Neural progenitor cell (in vitro differentiated cells): Measurements from ENCODE around the gene GPBAR1. TPM values are rescaled to one million over a fixed set of nuclear protein-coding genes. Genes with fewer than 3 reads are reported as not detected.

Experiments used
- DNase-seq: peaks from one replicate; pipeline ENCODE4 v3.0.0-alpha.2; 2016; ENCODE audit warnings: low spot score
- H2AFZ ChIP-seq: fragments of 200-600 bp; sonication (generic); replicated peaks from 2 replicates; pipeline ENCODE4 v1.6.1; 2016; ENCODE audit warnings: antibody characterized with exemption
- H3F3A ChIP-seq: fragments of 200-600 bp; sonication (generic); 2 replicates; pipeline ENCODE4 v1.6.1; 2016; ENCODE audit warnings: antibody characterized with exemption, low read depth
- H3K27ac ChIP-seq: fragments of 200-600 bp; sonication (generic); 2 replicates; pipeline ENCODE4 v1.5.1; 2016; ENCODE audit warnings: mild to moderate bottlenecking
- H3K27me3 ChIP-seq: fragments of 200-600 bp; sonication (generic); 2 replicates; pipeline ENCODE4 v1.6.1; 2016; ENCODE audit warnings: mild to moderate bottlenecking, moderate library complexity
- H3K36me3 ChIP-seq: fragments of 200-600 bp; sonication (generic); 2 replicates; pipeline ENCODE4 v1.5.1; 2016
- H3K4me1 ChIP-seq: fragments of 200-600 bp; sonication (generic); 2 replicates; pipeline ENCODE4 v1.6.1; 2016; ENCODE audit warnings: mixed run types
- H3K4me2 ChIP-seq: fragments of 200-600 bp; sonication (generic); 2 replicates; pipeline ENCODE4 v1.6.1; 2016
- H3K4me3 ChIP-seq: fragments of 200-600 bp; sonication (generic); 2 replicates; pipeline ENCODE4 v1.5.1; 2016
- H3K79me2 ChIP-seq: fragments of 200-600 bp; sonication (generic); 2 replicates; pipeline ENCODE4 v1.6.1; 2016; ENCODE audit warnings: low read depth
- H3K9ac ChIP-seq: fragments of 200-600 bp; sonication (generic); 2 replicates; pipeline ENCODE4 v1.6.1; 2016
- H3K9me3 ChIP-seq: fragments of 200-600 bp; sonication (generic); 2 replicates; pipeline ENCODE4 v1.5.1; 2016; ENCODE audit warnings: low read depth
- H4K20me1 ChIP-seq: fragments of 200-600 bp; sonication (generic); 2 replicates; pipeline ENCODE4 v1.6.1; 2016; ENCODE audit warnings: low read depth
- H3K27ac Mint-ChIP-seq: 3 replicates; pipeline ENCODE4 v1.8.0; 2021; ENCODE audit warnings: mixed read lengths
- H3K27me3 Mint-ChIP-seq: 2 replicates; pipeline ENCODE4 v1.8.0; 2022; ENCODE audit warnings: low read depth, mild to moderate bottlenecking, inconsistent platforms, moderate library complexity, mixed read lengths; ENCODE audit not compliant: insufficient read depth
- H3K36me3 Mint-ChIP-seq: 3 replicates; pipeline ENCODE4 v1.8.0; 2021; ENCODE audit warnings: mixed read lengths
- H3K4me1 Mint-ChIP-seq: 3 replicates; pipeline ENCODE4 v1.8.0; 2021; ENCODE audit warnings: mixed read lengths
- H3K4me3 Mint-ChIP-seq: 3 replicates; pipeline ENCODE4 v1.8.0; 2021; ENCODE audit warnings: mild to moderate bottlenecking, moderate library complexity, mixed read lengths
- H3K9me3 Mint-ChIP-seq: 3 replicates; pipeline ENCODE4 v1.8.0; 2020; ENCODE audit warnings: mixed read lengths
- CTCF ChIP-seq: fragments of 200-600 bp; sonication (generic); IDR thresholded peaks from 2 replicates; pipeline ENCODE4 v1.5.1; 2017; ENCODE audit warnings: antibody characterized with exemption, mild to moderate bottlenecking
- EZH2 ChIP-seq: fragments of 200-600 bp; sonication (generic); IDR thresholded peaks from 2 replicates; pipeline ENCODE4 v1.6.1; 2017; ENCODE audit warnings: antibody characterized with exemption, mild to moderate bottlenecking, moderate library complexity
- EZH2phosphoT487 ChIP-seq: fragments of 200-600 bp; sonication (generic); IDR thresholded peaks from 2 replicates; pipeline ENCODE4 v1.6.1; 2017; ENCODE audit warnings: antibody characterized with exemption
- total RNA-seq: library from RNA; depleted of rRNA; stranded (reverse); fragments of >200 nt; gene quantifications from 2 replicates; pipeline ENCODE4 v1.2.3, GENCODE V29; 2015; ENCODE audit warnings: low replicate concordance

The GPBAR1 gene
- total RNA-seq, 1 donor from 2014 or later: not detected

GRCh38 chr2:218234521-218234920, 26.3 kb upstream of the GPBAR1 start:
- Mint-ChIP-seq H3K4me1 (no peaks in the 10 kb centered on the region), H3K4me3 (no peak overlapping the region), H3K9me3 (no peaks in the 10 kb centered on the region), H3K27ac (no peak overlapping the region), H3K27me3 (peaks cover 2% of the 10 kb centered on the region), H3K36me3 (peaks cover 28% of the 10 kb centered on the region)
- H3F3A ChIP-seq: no peaks in the 10 kb centered on the region
- peaks cover 14% of the 10 kb centered on the region for H3K36me3 ChIP-seq
- H3K4me1 ChIP-seq: no peaks in the 10 kb centered on the region
- H3K9me3 ChIP-seq: no peaks in the 10 kb centered on the region
- no peaks in the 10 kb centered on the region for H4K20me1 ChIP-seq
- no peak overlapping the region for H3K27ac ChIP-seq
- no peak overlapping the region for H3K4me3 ChIP-seq
- H3K4me2 ChIP-seq: no peak overlapping the region
- no peak overlapping the region for H3K9ac ChIP-seq
- H3K27me3 ChIP-seq: no peaks in the 10 kb centered on the region
- no peak overlapping the region for H2AFZ ChIP-seq
- no peak for DNase-seq
- no peaks in the 10 kb centered on the region for H3K79me2 ChIP-seq
- no peak for TF ChIP-seq CTCF
- no peak for TF ChIP-seq EZH2
- no peak for TF ChIP-seq EZH2phosphoT487

DNA sequence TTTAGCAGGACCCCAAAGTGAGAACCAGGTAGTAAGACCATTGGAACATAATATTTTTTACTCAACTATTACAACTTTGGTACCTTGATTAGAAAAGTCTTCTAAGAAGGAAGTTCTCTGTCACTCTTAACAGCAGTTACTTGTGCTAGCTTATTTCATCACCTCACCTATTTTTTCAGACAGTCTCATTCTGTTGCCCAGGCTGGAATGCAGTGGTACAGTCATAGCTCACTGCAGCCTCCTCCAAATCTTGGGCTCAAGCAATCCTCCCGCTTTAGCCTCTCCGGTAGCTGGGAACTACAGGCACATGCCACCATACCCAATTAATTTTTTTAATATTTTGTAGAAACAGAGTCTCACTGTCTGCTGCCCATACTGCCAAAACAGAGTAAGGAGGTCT, 25.8 kb upstream of the GPBAR1 start:
- Histone ChIP-seq H2AFZ (no peak overlapping the region), H3K27ac (no peak overlapping the region), H3K79me2 (no peaks in the 10 kb centered on the region), H3K27me3 (no peaks in the 10 kb centered on the region), H3K4me3 (no peak overlapping the region), H3F3A (no peaks in the 10 kb centered on the region), H3K9me3 (no peaks in the 10 kb centered on the region), H3K36me3 (peaks cover 14% of the 10 kb centered on the region), H4K20me1 (no peaks in the 10 kb centered on the region), H3K4me1 (no peaks in the 10 kb centered on the region), H3K9ac (no peak overlapping the region), H3K4me2 (no peak overlapping the region)
- no peak for DNase-seq
- no peaks in the 10 kb centered on the region for H3K4me1 Mint-ChIP-seq
- H3K36me3 Mint-ChIP-seq: peaks cover 28% of the 10 kb centered on the region
- TF ChIP-seq CTCF: no peak
- no peak for TF ChIP-seq EZH2phosphoT487
- TF ChIP-seq EZH2: no peak
- no peak overlapping the region for H3K27ac Mint-ChIP-seq
- H3K27me3 Mint-ChIP-seq: peaks cover 2% of the 10 kb centered on the region
- no peaks in the 10 kb centered on the region for H3K9me3 Mint-ChIP-seq
- no peak overlapping the region for H3K4me3 Mint-ChIP-seq

- Histone ChIP-seq H3K79me2 (no peaks in the 10 kb centered on the region), H3F3A (no peaks in the 10 kb centered on the region), H3K9ac (no peak overlapping the region), H3K27ac (no peak overlapping the region), H3K27me3 (no peaks in the 10 kb centered on the region), H3K9me3 (no peaks in the 10 kb centered on the region), H3K36me3 (peaks cover 7% of the 10 kb centered on the region), H3K4me2 (no peak overlapping the region), H3K4me3 (no peak overlapping the region), H2AFZ (no peak overlapping the region), H4K20me1 (no peaks in the 10 kb centered on the region), H3K4me1 (no peaks in the 10 kb centered on the region)
- Mint-ChIP-seq H3K27me3 (peaks cover 2% of the 10 kb centered on the region), H3K36me3 (peaks cover 24% of the 10 kb centered on the region), H3K27ac (no peak overlapping the region), H3K9me3 (no peaks in the 10 kb centered on the region), H3K4me3 (no peak overlapping the region), H3K4me1 (no peaks in the 10 kb centered on the region)
- DNase-seq: no peak
- TF ChIP-seq EZH2phosphoT487 (no peak), EZH2 (no peak), CTCF (no peak)
Observed at GRCh38 chr2:218236829-218237228, 24.0 kb upstream of the GPBAR1 start.

- TF ChIP-seq EZH2: no peak
- Histone ChIP-seq H3K36me3 (peaks cover 6% of the 10 kb centered on the region), H3K27me3 (no peaks in the 10 kb centered on the region), H3K27ac (no peak overlapping the region), H3F3A (no peaks in the 10 kb centered on the region), H3K9ac (no peak overlapping the region), H3K4me1 (no peaks in the 10 kb centered on the region), H2AFZ (no peak overlapping the region), H3K4me2 (no peak overlapping the region), H3K79me2 (no peaks in the 10 kb centered on the region), H4K20me1 (no peaks in the 10 kb centered on the region), H3K4me3 (no peak overlapping the region), H3K9me3 (no peaks in the 10 kb centered on the region)
- Mint-ChIP-seq H3K4me1 (no peaks in the 10 kb centered on the region), H3K4me3 (no peak overlapping the region), H3K36me3 (peaks cover 17% of the 10 kb centered on the region), H3K27ac (no peak overlapping the region), H3K9me3 (no peaks in the 10 kb centered on the region), H3K27me3 (peaks cover 2% of the 10 kb centered on the region)
- no peak for DNase-seq
Observed at GRCh38 chr2:218238887-218239286, 21.9 kb upstream of the GPBAR1 start.
